IMR-90 (cell line): ENCODE data around the gene CYGB. TPM values are rescaled to one million over a fixed set of nuclear protein-coding genes. Genes with fewer than 3 reads are reported as not detected.
A peak's percentile ranks its signal among the peaks of the same experiment; 100 is the strongest.

Source experiments
- ATAC-seq: fragments of 200-7000 bp; cut with Tn5 transposase; 2 replicates; pipeline ENCODE4 v1.9.1; 2020; ENCODE audit warnings: low read depth, mild to moderate bottlenecking, moderate library complexity
- BruUV-seq: library from RNA; stranded (reverse); fragments of 400-500 nt; replicated peaks from 2 replicates; lab custom pipeline; 2021; lab: Mats Ljungman, UMichigan
- CTCF ChIA-PET: fragments of 300-600 bp; formaldehyde crosslinking; extraction: SDS; loops from one replicate; lab custom pipeline; 2021; ENCODE audit warnings: antibody characterized with exemption; lab: Yijun Ruan, JAX
- POLR2A ChIA-PET: fragments of 300-600 bp; sonication (Branson Sonifier 250); formaldehyde crosslinking; loops from one replicate; lab custom pipeline; 2022; ENCODE audit warnings: antibody characterized with exemption; ENCODE audit not compliant: unreplicated experiment; lab: Charles Lee
- DNase-seq: peaks from one replicate; pipeline ENCODE4 v3.0.0; 2013
- H2AFZ ChIP-seq: replicated peaks from 2 replicates; pipeline ENCODE3; 2013; ENCODE audit warnings: low read length, mild to moderate bottlenecking; ENCODE audit not compliant: poor library complexity
- H2AK5ac ChIP-seq: 2 replicates; pipeline ENCODE4 v1.6.1; 2013; ENCODE audit warnings: low read depth, low read length, inconsistent platforms
- H2AK9ac ChIP-seq: replicated peaks from 2 replicates; pipeline ENCODE3; 2013; ENCODE audit warnings: mild to moderate bottlenecking, low read depth, low read length, moderate library complexity; ENCODE audit not compliant: poor library complexity
- H2BK120ac ChIP-seq: 2 replicates; pipeline ENCODE4 v1.6.1; 2013; ENCODE audit warnings: low read depth, low read length, inconsistent platforms
- H2BK15ac ChIP-seq: 3 replicates; pipeline ENCODE4 v1.6.1; 2013; ENCODE audit warnings: low read depth, low read length, inconsistent platforms
- H2BK20ac ChIP-seq: 2 replicates; pipeline ENCODE4 v1.6.1; 2013; ENCODE audit warnings: low read depth, mild to moderate bottlenecking, inconsistent platforms, low read length, moderate library complexity
- H2BK5ac ChIP-seq: 2 replicates; pipeline ENCODE4 v1.6.1; 2013; ENCODE audit warnings: mild to moderate bottlenecking, low read depth, low read length, inconsistent platforms; ENCODE audit not compliant: poor library complexity, severe bottlenecking
- H3K14ac ChIP-seq: replicated peaks from 2 replicates; pipeline ENCODE4 v1.6.1; 2013; ENCODE audit warnings: low read depth, low read length, inconsistent platforms
- H3K18ac ChIP-seq: 2 replicates; pipeline ENCODE4 v1.6.1; 2013; ENCODE audit warnings: low read depth, low read length, control low read depth
- H3K23ac ChIP-seq: 2 replicates; pipeline ENCODE4 v1.6.1; 2013; ENCODE audit warnings: low read depth, low read length, inconsistent platforms
- H3K27ac ChIP-seq: 2 replicates; pipeline ENCODE4 v1.5.1; 2013; ENCODE audit warnings: mild to moderate bottlenecking, control low read depth, low read length; ENCODE audit not compliant: insufficient read depth
- H3K27me3 ChIP-seq: 2 replicates; pipeline ENCODE4 v1.6.1; 2013; ENCODE audit warnings: low read length; ENCODE audit not compliant: control insufficient read depth, insufficient read depth
- H3K36me3 ChIP-seq: 2 replicates; pipeline ENCODE4 v1.6.1; 2013; ENCODE audit warnings: low read length, mixed read lengths; ENCODE audit not compliant: control insufficient read depth, insufficient read depth
- H3K4ac ChIP-seq: 2 replicates; pipeline ENCODE4 v1.6.1; 2013; ENCODE audit warnings: low read depth, low read length, inconsistent platforms
- H3K4me1 ChIP-seq: 2 replicates; pipeline ENCODE4 v1.6.1; 2013; ENCODE audit warnings: low read length, mixed read lengths; ENCODE audit not compliant: control insufficient read depth, insufficient read depth
- H3K4me2 ChIP-seq: 2 replicates; pipeline ENCODE4 v1.6.1; 2013; ENCODE audit warnings: low read depth, mild to moderate bottlenecking, control low read depth, low read length, moderate library complexity
- H3K4me3 ChIP-seq: 2 replicates; pipeline ENCODE4 v1.5.1; 2013; ENCODE audit warnings: low read depth, mild to moderate bottlenecking, control low read depth, low read length, moderate library complexity; ENCODE audit not compliant: insufficient read depth
- H3K56ac ChIP-seq: 2 replicates; pipeline ENCODE4 v1.6.1; 2013; ENCODE audit warnings: low read length, inconsistent platforms; ENCODE audit not compliant: insufficient read depth; ENCODE audit errors: extremely low read depth
- H3K79me1 ChIP-seq, 2 experiments: 2 replicates each; pipeline ENCODE4 v1.6.1; 2013; ENCODE audit warnings: low read length in 2 of 2, inconsistent platforms in 1 of 2, low read depth in 1 of 2
- H3K9ac ChIP-seq: 2 replicates; pipeline ENCODE4 v1.6.1; 2013; ENCODE audit warnings: low read depth, low read length, control low read depth
- H3K9me1 ChIP-seq: 2 replicates; pipeline ENCODE4 v1.6.1; 2013; ENCODE audit warnings: low read length, inconsistent platforms; ENCODE audit not compliant: insufficient read depth
- H3K9me3 ChIP-seq: 2 replicates; pipeline ENCODE4 v1.6.1; 2013; ENCODE audit warnings: low read length; ENCODE audit not compliant: control insufficient read depth, insufficient read depth
- H4K20me1 ChIP-seq: 2 replicates; pipeline ENCODE4 v1.6.1; 2013; ENCODE audit warnings: low read length, inconsistent platforms; ENCODE audit not compliant: insufficient read depth
- H4K5ac ChIP-seq: 2 replicates; pipeline ENCODE4 v1.6.1; 2013; ENCODE audit warnings: mild to moderate bottlenecking, low read depth, low read length, control low read depth
- H4K8ac ChIP-seq, 2 experiments: 2 replicates each; pipeline ENCODE4 v1.6.1; 2013; ENCODE audit warnings: low read depth in 2 of 2, low read length in 2 of 2, control low read depth in 1 of 2, inconsistent platforms in 1 of 2
- H4K91ac ChIP-seq: 2 replicates; pipeline ENCODE4 v1.6.1; 2013; ENCODE audit warnings: low read depth, low read length, inconsistent platforms; ENCODE audit not compliant: insufficient read depth
- BHLHE40 ChIP-seq: fragments of 150-350 bp; IDR thresholded peaks from 2 replicates; pipeline ENCODE4 v1.6.1; 2016; ENCODE audit warnings: mild to moderate bottlenecking, low read depth, low read length
- CEBPB ChIP-seq: IDR thresholded peaks from 2 replicates; pipeline ENCODE4 v1.6.1; 2012; ENCODE audit warnings: low read depth, low read length, improper control_type of control experiment
- FOS ChIP-seq: fragments of 150-350 bp; IDR thresholded peaks from 2 replicates; pipeline ENCODE4 v1.6.1; 2016; ENCODE audit warnings: low read depth, low read length
- MAFK ChIP-seq: IDR thresholded peaks from 2 replicates; pipeline ENCODE4 v1.6.1; 2012; ENCODE audit warnings: low read depth, low read length, improper control_type of control experiment
- MAZ ChIP-seq: IDR thresholded peaks from 2 replicates; pipeline ENCODE4 v1.6.1; 2012; ENCODE audit warnings: low read depth, mild to moderate bottlenecking, low read length, improper control_type of control experiment, moderate library complexity, borderline replicate concordance
- MXI1 ChIP-seq: IDR thresholded peaks from 2 replicates; pipeline ENCODE4 v1.6.1; 2012; ENCODE audit warnings: low read depth, mild to moderate bottlenecking, low read length, moderate library complexity, borderline replicate concordance
- NFE2L2 ChIP-seq: fragments of 150-350 bp; IDR thresholded peaks from 2 replicates; pipeline ENCODE4 v1.6.1; 2016; ENCODE audit warnings: low read depth, mild to moderate bottlenecking, low read length
- POLR2A ChIP-seq: IDR thresholded peaks from 2 replicates; pipeline ENCODE4 v1.6.1; 2012; ENCODE audit warnings: mild to moderate bottlenecking, low read depth, low read length
- RAD21 ChIP-seq: IDR thresholded peaks from 2 replicates; pipeline ENCODE4 v1.6.1; 2012; ENCODE audit warnings: low read length, improper control_type of control experiment
- RCOR1 ChIP-seq: IDR thresholded peaks from 2 replicates; pipeline ENCODE4 v1.6.1; 2012; ENCODE audit warnings: mild to moderate bottlenecking, low read length, improper control_type of control experiment; ENCODE audit not compliant: insufficient replicate concordance
- RFX5 ChIP-seq: IDR thresholded peaks from 2 replicates; pipeline ENCODE4 v1.8.0; 2012; ENCODE audit warnings: low read depth, mild to moderate bottlenecking, low read length, moderate library complexity
- SMC3 ChIP-seq: fragments of 150-350 bp; IDR thresholded peaks from 2 replicates; pipeline ENCODE4 v1.6.1; 2016; ENCODE audit warnings: low read depth, mild to moderate bottlenecking, antibody characterized with exemption, low read length, moderate library complexity
- WGBS, 2 experiments: methylation state at CpG; one replicate each; pipeline versions ENCODE4 v1.1.5 to v1.1.7; 2013; ENCODE audit warnings: missing lambda C conversion rate in 2 of 2; ENCODE audit not compliant: insufficient read length in 1 of 2; ENCODE audit errors: extremely low coverage in 2 of 2; 5-methylcytosine and 5-hydroxymethylcytosine counted together
- dilution Hi-C: fragments of 300-500 bp; cut with HindIII; formaldehyde crosslinking; loops from one replicate; pipeline ENCODE4 v1.14.3; 2018; ENCODE audit warnings: low sequenced_read_pairs; ENCODE audit not compliant: unreplicated experiment
- in situ Hi-C: fragments of 300-500 bp; cut with MboI; formaldehyde crosslinking; loops from 3 replicates; pipeline ENCODE4 v1.14.3; 2019; ENCODE audit warnings: low sequenced_read_pairs, inconsistent platforms, mixed read lengths
- intact Hi-C: fragments of 100-400 bp; cut with micrococcal nuclease; formaldehyde crosslinking; loops from 2 replicates; pipeline ENCODE4 v1.10.0; 2022
- polyA plus RNA-seq, 3 experiments: library from polyadenylated mRNA; depleted of rRNA; stranded (reverse); fragments of >200 nt; gene quantifications; 2 replicates each; pipeline ENCODE4 v1.2.3, GENCODE V29; 2012; ENCODE audit warnings: low replicate concordance in 1 of 3
- total RNA-seq: library from RNA; depleted of rRNA; stranded (reverse); fragments of >200 nt; gene quantifications from 2 replicates; pipeline ENCODE4 v1.2.3, GENCODE V29; 2012
- TF ChIP-seq, protein P1 (sequence below): fragments of 150-350 bp; IDR thresholded peaks from 2 replicates; pipeline ENCODE4 v1.6.1; 2017; ENCODE audit warnings: mild to moderate bottlenecking, antibody characterized with exemption, low read length, low read depth
- TF ChIP-seq, protein P2 (sequence below): conservative IDR thresholded peaks from 2 replicates; pipeline ENCODE4 v1.5.1; 2012; ENCODE audit warnings: mild to moderate bottlenecking, low read depth, low read length, improper control_type of control experiment

CYGB gene
- total and polyA plus RNA-seq, 2 of the 4 experiments (the other 2 are of a cell fraction), result 1.3 to 2.9 TPM

GRCh38 chr17:76539631-76540271 lies 2.2 kb upstream of the CYGB start, which contains the start of gene PRCD (continued):
- TF ChIP-seq MAZ, result no peak

DNA sequence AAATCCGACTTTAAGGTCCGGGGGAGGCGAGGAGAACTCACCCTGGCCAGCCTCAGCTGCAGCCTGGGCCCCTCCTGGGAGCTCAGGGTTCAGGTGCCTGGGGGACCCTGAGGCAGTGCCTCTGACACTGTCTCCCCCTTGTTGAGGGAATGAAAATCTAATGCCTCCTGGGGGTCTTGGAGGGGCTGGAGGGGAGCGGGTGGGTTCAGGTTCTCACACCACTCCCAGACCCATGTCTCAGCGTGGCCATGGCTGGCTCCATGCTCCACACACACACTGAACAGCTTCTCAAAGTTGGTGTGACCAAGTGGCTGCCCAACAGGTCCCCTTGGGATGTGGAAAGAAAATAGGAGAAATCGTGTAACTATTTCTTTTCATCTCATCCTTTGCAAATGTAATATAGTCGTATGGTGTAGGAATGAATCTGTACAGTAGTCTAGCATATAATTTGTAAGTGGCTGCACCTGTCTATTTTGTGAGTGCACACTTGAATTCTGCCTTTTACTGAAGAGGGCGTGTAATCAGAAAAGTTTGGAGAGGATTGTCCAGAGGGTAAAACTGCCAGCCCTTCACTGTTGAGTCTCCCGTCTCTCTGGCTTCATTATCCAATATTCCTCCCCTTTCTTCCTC lies 1.5 kb upstream of the CYGB start:
- intact Hi-C loops, result loop anchor here (10.0 kb wide), 1 partner anchor 526 kb away; no protein-coding TSS in a partner anchor
- WGBS, 2 experiments, result 80% methylated on average over 1 of the region's 9 CpGs; no CpG with 5 or more reads in 1 of the 2 experiments
- ChIA-PET POLR2A (no interaction called here), CTCF (no interaction called here)
- Histone ChIP-seq H3K18ac (no peak overlapping the region), H4K20me1 (no peaks in the 10 kb centered on the region), H3K9me1 (peaks cover 11% of the 10 kb centered on the region), H2BK120ac (no peak overlapping the region), H3K36me3 (no peaks in the 10 kb centered on the region; the same call in 1 of the 2 replicates), H3K4ac (0 out of 2 replicates have a peak overlapping the region, but pooled peaks have one; percentile 5), H3K4me3 (no peak overlapping the region), H2AK5ac (peak overlapping the region; percentile 39; the same call in 1 of the 2 replicates), H2AFZ (no peak overlapping the region), H3K27me3 (peaks cover 2% of the 10 kb centered on the region; the same call in 1 of the 2 replicates), H3K4me1 (peaks cover 10% of the 10 kb centered on the region), H2AK9ac (no peak overlapping the region), H2BK15ac (no peak overlapping the region), H4K91ac (0 out of 2 replicates have a peak overlapping the region, but pooled peaks have one; percentile 21), H2BK20ac (no peak overlapping the region), H3K23ac (no peak overlapping the region), H3K56ac (no peak overlapping the region), H3K27ac (no peak overlapping the region), H4K5ac (no peak overlapping the region), H3K9me3 (no peaks in the 10 kb centered on the region), H3K4me2 (no peak overlapping the region), H4K8ac (no peak overlapping the region), H3K9ac (no peak overlapping the region), H2BK5ac (no peak overlapping the region), H3K14ac (no peak overlapping the region), H3K79me1 (no peaks in the 10 kb centered on the region; a peak in 1 of 4 replicates)
- no peak for ATAC-seq
- BruUV-seq, result no TSS peak
- in situ Hi-C loops, result no loop called here
- DNase-seq, result no peak
- dilution Hi-C loops, result no loop called here
- TF ChIP-seq BHLHE40, result no peak
- TF ChIP-seq RAD21, result no peak
- no peak for TF ChIP-seq MAFK
- no peak for TF ChIP-seq RFX5
- no peak for TF ChIP-seq POLR2A
- TF ChIP-seq, protein P1, sequence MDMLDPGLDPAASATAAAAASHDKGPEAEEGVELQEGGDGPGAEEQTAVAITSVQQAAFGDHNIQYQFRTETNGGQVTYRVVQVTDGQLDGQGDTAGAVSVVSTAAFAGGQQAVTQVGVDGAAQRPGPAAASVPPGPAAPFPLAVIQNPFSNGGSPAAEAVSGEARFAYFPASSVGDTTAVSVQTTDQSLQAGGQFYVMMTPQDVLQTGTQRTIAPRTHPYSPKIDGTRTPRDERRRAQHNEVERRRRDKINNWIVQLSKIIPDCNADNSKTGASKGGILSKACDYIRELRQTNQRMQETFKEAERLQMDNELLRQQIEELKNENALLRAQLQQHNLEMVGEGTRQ, result no peak
- TF ChIP-seq CEBPB, result no peak
- TF ChIP-seq, protein P2, sequence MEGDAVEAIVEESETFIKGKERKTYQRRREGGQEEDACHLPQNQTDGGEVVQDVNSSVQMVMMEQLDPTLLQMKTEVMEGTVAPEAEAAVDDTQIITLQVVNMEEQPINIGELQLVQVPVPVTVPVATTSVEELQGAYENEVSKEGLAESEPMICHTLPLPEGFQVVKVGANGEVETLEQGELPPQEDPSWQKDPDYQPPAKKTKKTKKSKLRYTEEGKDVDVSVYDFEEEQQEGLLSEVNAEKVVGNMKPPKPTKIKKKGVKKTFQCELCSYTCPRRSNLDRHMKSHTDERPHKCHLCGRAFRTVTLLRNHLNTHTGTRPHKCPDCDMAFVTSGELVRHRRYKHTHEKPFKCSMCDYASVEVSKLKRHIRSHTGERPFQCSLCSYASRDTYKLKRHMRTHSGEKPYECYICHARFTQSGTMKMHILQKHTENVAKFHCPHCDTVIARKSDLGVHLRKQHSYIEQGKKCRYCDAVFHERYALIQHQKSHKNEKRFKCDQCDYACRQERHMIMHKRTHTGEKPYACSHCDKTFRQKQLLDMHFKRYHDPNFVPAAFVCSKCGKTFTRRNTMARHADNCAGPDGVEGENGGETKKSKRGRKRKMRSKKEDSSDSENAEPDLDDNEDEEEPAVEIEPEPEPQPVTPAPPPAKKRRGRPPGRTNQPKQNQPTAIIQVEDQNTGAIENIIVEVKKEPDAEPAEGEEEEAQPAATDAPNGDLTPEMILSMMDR, result no peak
- no peak for TF ChIP-seq NFE2L2
- no peak for TF ChIP-seq MXI1
- no peak for TF ChIP-seq FOS
- no peak for TF ChIP-seq RCOR1
- no peak for TF ChIP-seq SMC3
